GM19452 (cell line): ENCODE data around the gene SLC35F1.

Experiments used
- ATAC-seq: cut with Tn5 transposase; IDR thresholded peaks from one replicate; pipeline ENCODE4 v1.9.1; 2021; ENCODE audit not compliant: unreplicated experiment

The SLC35F1 gene

GRCh38 chr6:118252474-118252873 is 345.4 kb downstream of the SLC35F1 start:
- ATAC-seq, result no peak

GRCh38 chr6:118253741-118254140 is 346.7 kb downstream of the SLC35F1 start:
- no peak for ATAC-seq

GRCh38 chr6:118260833-118261232 is 353.8 kb downstream of the SLC35F1 start:
- no peak for ATAC-seq

GRCh38 chr6:118263921-118264486 is 356.9 kb downstream of the SLC35F1 start:
- no peak for ATAC-seq

GRCh38 chr6:118269659-118270058 is 362.6 kb downstream of the SLC35F1 start:
- no peak for ATAC-seq

GRCh38 chr6:118277631-118278030 is 370.6 kb downstream of the SLC35F1 start:
- no peak for ATAC-seq

- peak; percentile 98 for ATAC-seq
Measured at GRCh38 chr6:118280210-118280609, 373.1 kb downstream of the SLC35F1 start.

- ATAC-seq, result no peak
Measured at GRCh38 chr6:118281291-118281690, 374.2 kb downstream of the SLC35F1 start.

- no peak for ATAC-seq
Measured at GRCh38 chr6:118283766-118284165, 376.7 kb downstream of the SLC35F1 start.

- ATAC-seq, result no peak
Measured at GRCh38 chr6:118284736-118285360, 377.8 kb downstream of the SLC35F1 start.

GRCh38 chr6:118285791-118286190 is 378.7 kb downstream of the SLC35F1 start:
- ATAC-seq, result no peak

- no peak for ATAC-seq
Measured at GRCh38 chr6:118288355-118289124, 381.5 kb downstream of the SLC35F1 start.

- no peak for ATAC-seq
Measured at GRCh38 chr6:118292558-118292957, 385.5 kb downstream of the SLC35F1 start.

GRCh38 chr6:118294906-118295305 is 387.8 kb downstream of the SLC35F1 start:
- no peak for ATAC-seq

GRCh38 chr6:118295336-118295735 is 388.3 kb downstream of the SLC35F1 start:
- no peak for ATAC-seq

- no peak for ATAC-seq
Measured at GRCh38 chr6:118296129-118296901, 389.3 kb downstream of the SLC35F1 start.

- ATAC-seq, result no peak
Measured at GRCh38 chr6:118297821-118298220, 390.8 kb downstream of the SLC35F1 start.

GRCh38 chr6:118298476-118299427 is 391.7 kb downstream of the SLC35F1 start:
- no peak for ATAC-seq

GRCh38 chr6:118299457-118299856 is 392.4 kb downstream of the SLC35F1 start:
- no peak for ATAC-seq

- no peak for ATAC-seq
Measured at GRCh38 chr6:118304321-118304720, 397.3 kb downstream of the SLC35F1 start.
